Measurements from ENCODE around the gene RAB40C. TPM values are rescaled to one million over a fixed set of nuclear protein-coding genes. Genes with fewer than 3 reads are reported as not detected.

RAB40C gene
- total RNA-seq, 1 experiment from 2014 or later = 19.9 TPM

GRCh38 chr16:672371-672770 lies 82.5 kb downstream of the RAB40C start:
- peaks cover 8% of the 10 kb centered on the region for H3K4me1 ChIP-seq (ENCODE audit: insufficient read depth, low read length, poor library complexity, severe bottlenecking)
- H3K27me3 ChIP-seq (replicated peaks; ENCODE audit: insufficient read depth, low read depth, low read length, poor library complexity) = no peaks in the 10 kb centered on the region
- ChIA-PET CTCF (no interaction called here), POLR2A (ENCODE audit: low non-redundant PET) (no interaction called here)
- TF ChIP-seq, protein P1, sequence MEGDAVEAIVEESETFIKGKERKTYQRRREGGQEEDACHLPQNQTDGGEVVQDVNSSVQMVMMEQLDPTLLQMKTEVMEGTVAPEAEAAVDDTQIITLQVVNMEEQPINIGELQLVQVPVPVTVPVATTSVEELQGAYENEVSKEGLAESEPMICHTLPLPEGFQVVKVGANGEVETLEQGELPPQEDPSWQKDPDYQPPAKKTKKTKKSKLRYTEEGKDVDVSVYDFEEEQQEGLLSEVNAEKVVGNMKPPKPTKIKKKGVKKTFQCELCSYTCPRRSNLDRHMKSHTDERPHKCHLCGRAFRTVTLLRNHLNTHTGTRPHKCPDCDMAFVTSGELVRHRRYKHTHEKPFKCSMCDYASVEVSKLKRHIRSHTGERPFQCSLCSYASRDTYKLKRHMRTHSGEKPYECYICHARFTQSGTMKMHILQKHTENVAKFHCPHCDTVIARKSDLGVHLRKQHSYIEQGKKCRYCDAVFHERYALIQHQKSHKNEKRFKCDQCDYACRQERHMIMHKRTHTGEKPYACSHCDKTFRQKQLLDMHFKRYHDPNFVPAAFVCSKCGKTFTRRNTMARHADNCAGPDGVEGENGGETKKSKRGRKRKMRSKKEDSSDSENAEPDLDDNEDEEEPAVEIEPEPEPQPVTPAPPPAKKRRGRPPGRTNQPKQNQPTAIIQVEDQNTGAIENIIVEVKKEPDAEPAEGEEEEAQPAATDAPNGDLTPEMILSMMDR (conservative IDR thresholded peaks at IDR 0.05; ENCODE audit: low read depth, low read length) = no peak
- no peak for TF ChIP-seq EZH2 (IDR thresholded peaks at IDR 0.05; ENCODE audit: borderline replicate concordance, low read depth, low read length, poor library complexity, severe bottlenecking)
- no peak for DNase-seq (ENCODE audit: low spot score)
- H3K9me3 ChIP-seq (ENCODE audit: low read depth, low read length, poor library complexity, severe bottlenecking) = no peaks in the 10 kb centered on the region
- intact Hi-C loops (cut with micrococcal nuclease; ENCODE audit: unreplicated experiment) = no loop called here
- no peak overlapping the region for H3K4me3 ChIP-seq (ENCODE audit: low read depth, low read length, poor library complexity, severe bottlenecking)
- BruUV-seq (replicated peaks) = no TSS peak
- peaks cover 46% of the 10 kb centered on the region for H3K36me3 ChIP-seq (ENCODE audit: insufficient read depth, low read length, poor library complexity, severe bottlenecking)
- no peak overlapping the region for H3K27ac ChIP-seq (ENCODE audit: low read depth, low read length, poor library complexity, severe bottlenecking)

GRCh38 chr16:672851-673250 lies 83.0 kb downstream of the RAB40C start:
- H3K9me3 ChIP-seq (ENCODE audit: low read depth, low read length, poor library complexity, severe bottlenecking) = no peaks in the 10 kb centered on the region
- DNase-seq (ENCODE audit: low spot score) = no peak
- H3K27me3 ChIP-seq (replicated peaks; ENCODE audit: insufficient read depth, low read depth, low read length, poor library complexity) = no peaks in the 10 kb centered on the region
- intact Hi-C loops (cut with micrococcal nuclease; ENCODE audit: unreplicated experiment) = no loop called here
- TF ChIP-seq, protein P1 (conservative IDR thresholded peaks at IDR 0.05; ENCODE audit: low read depth, low read length) = no peak
- no peak for TF ChIP-seq EZH2 (IDR thresholded peaks at IDR 0.05; ENCODE audit: borderline replicate concordance, low read depth, low read length, poor library complexity, severe bottlenecking)
- ChIA-PET POLR2A (ENCODE audit: low non-redundant PET) (no interaction called here), CTCF (no interaction called here)
- BruUV-seq (replicated peaks) = no TSS peak
- no peak overlapping the region for H3K27ac ChIP-seq (ENCODE audit: low read depth, low read length, poor library complexity, severe bottlenecking)
- peaks cover 46% of the 10 kb centered on the region for H3K36me3 ChIP-seq (ENCODE audit: insufficient read depth, low read length, poor library complexity, severe bottlenecking)
- H3K4me1 ChIP-seq (ENCODE audit: insufficient read depth, low read length, poor library complexity, severe bottlenecking) = peaks cover 8% of the 10 kb centered on the region
- H3K4me3 ChIP-seq (ENCODE audit: low read depth, low read length, poor library complexity, severe bottlenecking) = no peak overlapping the region

GRCh38 chr16:673399-673991 lies 83.6 kb downstream of the RAB40C start:
- peaks cover 46% of the 10 kb centered on the region for H3K36me3 ChIP-seq (ENCODE audit: insufficient read depth, low read length, poor library complexity, severe bottlenecking)
- POLR2A ChIA-PET (ENCODE audit: low non-redundant PET) = no interaction called here
- no peaks in the 10 kb centered on the region for H3K9me3 ChIP-seq (ENCODE audit: low read depth, low read length, poor library complexity, severe bottlenecking)
- intact Hi-C loops (cut with micrococcal nuclease; ENCODE audit: unreplicated experiment) = no loop called here
- BruUV-seq (replicated peaks) = TSS peak; percentile 36
- H3K27ac ChIP-seq (ENCODE audit: low read depth, low read length, poor library complexity, severe bottlenecking) = no peak overlapping the region
- peaks cover 8% of the 10 kb centered on the region for H3K4me1 ChIP-seq (ENCODE audit: insufficient read depth, low read length, poor library complexity, severe bottlenecking)
- TF ChIP-seq EZH2 (IDR thresholded peaks at IDR 0.05; ENCODE audit: borderline replicate concordance, low read depth, low read length, poor library complexity, severe bottlenecking) = no peak
- TF ChIP-seq, protein P1 (conservative IDR thresholded peaks at IDR 0.05; ENCODE audit: low read depth, low read length) = no peak
- CTCF ChIA-PET = no interaction called here
- H3K27me3 ChIP-seq (replicated peaks; ENCODE audit: insufficient read depth, low read depth, low read length, poor library complexity) = no peaks in the 10 kb centered on the region
- DNase-seq (ENCODE audit: low spot score) = no peak
- no peak overlapping the region for H3K4me3 ChIP-seq (ENCODE audit: low read depth, low read length, poor library complexity, severe bottlenecking)
